HG03159 (cell line): ENCODE measurements around the gene PDXP.
A peak's percentile ranks its signal among the peaks of the same experiment; 100 is the strongest.
"Not testable (repeated sequence)": the region's sequence is repeated elsewhere in the genome, so short reads cannot be mapped to it uniquely, and the experiment has no call there.

Source experiments
- ATAC-seq: cut with Tn5 transposase; IDR thresholded peaks from one replicate; pipeline ENCODE4 v1.9.1; 2021; ENCODE audit warnings: mild to moderate bottlenecking, moderate library complexity; ENCODE audit not compliant: unreplicated experiment

Gene PDXP

GRCh38 chr22:37696260-37696656 is 37.7 kb downstream of the PDXP start:
- not testable (repeated sequence) for ATAC-seq

- ATAC-seq = peak; percentile 94
Measured at GRCh38 chr22:37696657-37697537, 38.4 kb downstream of the PDXP start, which contains the start of gene TRIOBP. TRIOBP (plus strand) TSS chr22:37697048; CDS start chr22:37701366, 4,318 bp downstream.

GRCh38 chr22:37697538-37697835 is 39.0 kb downstream of the PDXP start:
- ATAC-seq = no peak

- no peak for ATAC-seq
Measured at GRCh38 chr22:37701141-37701786, 42.7 kb downstream of the PDXP start.

- no peak for ATAC-seq
Measured at GRCh38 chr22:37703906-37704305, 45.4 kb downstream of the PDXP start.

GRCh38 chr22:37704645-37705044 is 46.1 kb downstream of the PDXP start:
- no peak for ATAC-seq

- ATAC-seq = no peak
Measured at GRCh38 chr22:37705205-37705604, 46.7 kb downstream of the PDXP start.

GRCh38 chr22:37708580-37709444 is 50.3 kb downstream of the PDXP start:
- no peak for ATAC-seq

GRCh38 chr22:37709445-37709765 is 50.9 kb downstream of the PDXP start:
- no peak for ATAC-seq

- ATAC-seq = no peak
Measured at GRCh38 chr22:37710675-37711074, 52.2 kb downstream of the PDXP start.

GRCh38 chr22:37711490-37711889 is 53.0 kb downstream of the PDXP start:
- no peak for ATAC-seq

GRCh38 chr22:37713761-37714160 is 55.2 kb downstream of the PDXP start:
- no peak for ATAC-seq

GRCh38 chr22:37714634-37715033 is 56.1 kb downstream of the PDXP start:
- no peak for ATAC-seq

GRCh38 chr22:37715760-37716159 is 57.2 kb downstream of the PDXP start:
- no peak for ATAC-seq
